Glomerular visceral epithelial cell (primary cell): ENCODE results near the gene LRP4.
"Not testable (repeated sequence)": the region's sequence is repeated elsewhere in the genome, so short reads cannot be mapped to it uniquely, and the experiment has no call there.

Experiments used
- DNase-seq: peaks from one replicate; pipeline ENCODE4 v3.0.0-alpha.2; 2016; ENCODE audit errors: extremely low spot score

The LRP4 gene

GRCh38 chr11:46918083-46918787, at the start of gene LRP4:
Gene LRP4, minus strand, starts transcription at chr11:46918550. Its CDS starts 171 bp downstream, at chr11:46918379.
- DNase-seq, result peak; percentile 58

GRCh38 chr11:46967962-46968361, 49.6 kb upstream of the LRP4 start:
- DNase-seq, result no peak

DNA sequence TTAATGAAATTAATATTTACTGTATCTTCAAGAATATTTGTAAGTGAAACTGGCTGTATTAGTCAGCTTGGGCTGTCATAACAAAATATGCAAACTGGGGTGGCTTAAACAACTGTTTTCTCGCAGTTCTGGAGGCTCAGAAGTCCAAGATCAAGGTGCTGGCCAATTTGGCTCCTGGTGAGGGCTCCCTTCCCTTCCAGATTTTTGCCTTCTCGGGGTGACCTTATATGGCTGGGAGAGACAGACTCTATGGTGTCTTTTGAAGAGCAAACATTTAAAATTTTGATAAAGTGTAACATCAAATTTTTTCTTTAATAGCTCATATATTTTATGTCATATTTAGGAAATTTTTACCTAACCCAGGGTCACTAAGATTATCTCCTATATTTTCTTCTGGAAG, 48.4 kb upstream of the LRP4 start:
- no peak for DNase-seq

DNA sequence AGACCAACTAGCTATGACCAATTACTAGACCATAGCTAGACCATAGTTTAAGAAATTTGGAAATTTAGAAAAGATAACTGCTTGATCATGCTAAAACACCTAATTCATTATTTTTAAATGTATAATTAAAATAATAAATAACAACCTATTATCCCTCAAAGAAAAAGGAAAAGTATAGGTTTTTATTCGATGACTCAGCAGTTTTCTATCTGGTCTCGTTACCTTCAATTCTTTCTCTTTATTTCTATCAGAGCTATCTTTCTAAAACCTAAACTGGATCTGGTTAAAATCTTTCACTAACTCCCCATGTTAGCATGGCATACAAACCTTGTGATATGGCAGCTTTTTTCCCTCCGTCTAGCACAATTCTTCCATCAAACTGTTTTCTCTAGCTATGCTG, 45.5 kb upstream of the LRP4 start:
- DNase-seq, result no peak

- not testable (repeated sequence) for DNase-seq
Observed at GRCh38 chr11:46961886-46962285, 43.5 kb upstream of the LRP4 start.

DNA sequence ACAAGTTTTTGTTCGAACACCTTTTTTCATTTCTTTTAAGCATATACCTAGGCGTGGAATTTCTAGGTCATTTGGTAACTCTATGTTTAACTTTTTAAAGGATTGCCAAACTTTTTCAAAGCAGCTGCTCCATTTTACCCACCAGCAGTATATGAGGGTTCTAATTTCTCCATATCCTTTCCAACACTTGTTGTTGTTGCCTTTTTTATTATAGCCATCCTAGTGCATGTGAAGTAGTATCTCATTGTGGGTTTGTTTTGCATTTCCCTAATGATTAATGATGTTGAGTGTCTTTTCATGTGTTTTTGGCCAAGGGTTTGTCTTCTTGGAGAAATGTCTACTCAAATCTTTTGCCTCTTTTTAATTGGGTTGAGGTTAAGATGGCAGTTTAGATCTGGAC, 42.7 kb upstream of the LRP4 start:
- no peak for DNase-seq

DNA sequence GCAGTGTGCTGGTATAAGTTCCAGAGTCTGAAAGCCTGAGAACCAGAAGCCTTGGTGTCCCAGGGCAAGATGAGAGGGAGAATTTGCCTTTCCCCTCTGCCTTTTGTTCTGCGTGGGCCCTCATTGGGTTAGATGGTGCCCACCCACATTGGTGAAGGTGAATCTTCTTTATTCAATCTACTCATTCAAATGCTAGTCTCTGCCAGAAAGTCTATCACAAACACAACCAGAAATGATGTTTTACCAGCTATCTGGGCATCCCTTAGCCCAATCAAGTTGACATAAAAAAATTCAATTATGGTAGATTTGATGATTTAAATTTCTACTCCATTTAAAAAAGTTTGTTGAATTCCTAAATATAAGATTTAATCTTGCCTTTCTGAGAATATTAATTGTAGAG, 40.4 kb upstream of the LRP4 start:
- no peak for DNase-seq

DNA sequence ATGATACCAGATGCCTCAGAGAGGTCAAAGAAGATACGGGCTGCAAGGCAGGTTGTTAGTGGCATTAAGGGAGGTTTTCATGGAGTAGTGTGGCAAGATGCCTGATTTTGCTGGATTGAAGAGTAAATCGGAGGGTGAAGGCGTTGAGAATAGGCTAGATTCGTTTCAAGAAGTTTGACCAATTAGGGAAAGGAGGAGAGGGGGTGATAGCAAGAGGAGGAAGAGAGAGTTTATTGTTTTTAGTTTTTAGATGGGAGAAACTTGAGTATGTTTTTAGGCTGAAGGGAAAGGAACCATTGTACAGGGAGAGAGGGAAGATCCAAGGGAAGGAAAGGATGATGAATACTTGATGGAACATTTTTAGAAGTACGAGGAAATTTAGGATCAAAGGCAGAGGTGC, 34.7 kb upstream of the LRP4 start:
- no peak for DNase-seq

GRCh38 chr11:46952553-46952952, 34.2 kb upstream of the LRP4 start:
- no peak for DNase-seq

GRCh38 chr11:46951864-46952263, 33.5 kb upstream of the LRP4 start:
- no peak for DNase-seq

DNA sequence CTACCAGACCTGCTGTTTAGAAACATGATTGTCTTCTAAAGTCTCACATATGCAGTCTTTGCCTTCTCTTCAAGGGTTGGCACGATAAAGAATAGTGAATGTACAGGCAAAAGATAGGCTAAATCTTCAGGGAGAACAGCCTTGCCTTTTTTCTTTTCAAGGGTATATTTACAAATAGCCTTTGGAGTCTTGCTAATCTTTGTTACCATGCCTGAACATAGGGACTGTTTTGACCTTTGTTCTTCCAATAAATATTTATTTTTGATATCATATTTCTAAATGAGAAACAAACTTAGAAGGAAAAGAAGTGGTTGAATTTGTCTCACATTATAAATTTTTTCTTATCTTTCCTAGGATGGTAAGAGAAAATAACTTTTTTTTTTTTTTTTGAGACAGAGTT, 30.9 kb upstream of the LRP4 start:
- DNase-seq, result no peak

DNA sequence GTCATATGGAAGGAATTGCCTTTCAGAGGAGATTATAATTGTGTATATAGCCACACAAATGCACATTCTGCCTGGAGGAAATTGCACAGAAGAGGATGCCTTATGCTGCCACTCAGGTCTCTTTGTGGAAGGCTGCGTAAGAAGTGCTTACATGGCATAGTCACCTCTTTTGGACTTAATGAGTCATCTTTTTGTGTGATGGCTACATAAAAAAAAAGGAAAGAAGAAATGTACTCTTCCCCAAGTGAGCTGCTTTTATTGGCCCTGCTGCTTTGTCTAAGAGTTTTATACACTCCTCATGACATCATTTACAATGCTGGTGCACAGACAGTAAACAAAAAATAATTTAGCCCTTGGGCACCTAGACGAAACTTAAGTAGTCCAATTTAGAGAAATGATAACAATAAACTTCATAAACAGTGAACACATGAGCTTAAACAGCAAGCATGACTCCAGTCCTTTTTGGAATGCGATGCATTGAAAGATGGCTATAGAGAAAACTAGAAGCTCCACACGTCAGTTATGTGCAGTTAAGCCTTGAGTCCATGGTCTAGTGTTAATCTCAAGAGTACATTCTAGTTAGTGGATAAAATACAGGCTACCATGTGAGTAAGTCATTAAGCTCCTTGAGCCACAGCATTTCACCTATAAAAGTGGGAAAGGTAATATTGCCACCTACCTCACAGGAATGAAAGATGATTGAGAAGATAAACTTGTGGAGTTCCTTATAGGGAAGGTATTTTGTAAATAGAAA, 30.2 kb upstream of the LRP4 start:
- DNase-seq, result peak; percentile 41

GRCh38 chr11:46947399-46948077, 29.2 kb upstream of the LRP4 start:
- no peak for DNase-seq

- DNase-seq, result no peak
Observed at GRCh38 chr11:46944356-46945075, 26.2 kb upstream of the LRP4 start.

DNA sequence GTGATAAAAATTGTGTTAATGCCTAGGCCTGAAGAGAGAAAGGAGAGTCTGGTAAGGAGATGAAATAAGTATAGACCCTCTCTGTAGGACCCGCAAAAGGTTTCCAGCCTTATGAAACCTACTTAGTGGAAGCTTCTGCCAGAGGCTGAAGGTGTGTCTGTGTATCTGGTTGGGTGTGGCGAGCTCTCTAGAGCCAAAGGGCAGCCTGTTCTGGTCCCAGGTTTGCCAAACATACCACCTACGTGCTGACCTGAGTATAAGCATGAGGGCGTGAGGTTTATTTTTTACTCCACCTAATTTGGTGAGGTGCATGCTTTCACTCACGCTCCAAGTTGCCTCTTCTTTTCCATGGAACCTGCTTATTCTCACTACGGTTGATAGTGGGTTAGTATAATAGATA, 23.8 kb upstream of the LRP4 start:
- DNase-seq, result no peak

GRCh38 chr11:46936138-46937110, 18.1 kb upstream of the LRP4 start, which contains the start of gene CSTPP1:
Gene CSTPP1, plus strand, starts transcription at chr11:46936761. Its CDS starts 45 bp downstream, at chr11:46936806.
- DNase-seq, result peak; percentile 91

GRCh38 chr11:46930089-46930488, 11.7 kb upstream of the LRP4 start:
- DNase-seq, result peak; percentile 87

DNA sequence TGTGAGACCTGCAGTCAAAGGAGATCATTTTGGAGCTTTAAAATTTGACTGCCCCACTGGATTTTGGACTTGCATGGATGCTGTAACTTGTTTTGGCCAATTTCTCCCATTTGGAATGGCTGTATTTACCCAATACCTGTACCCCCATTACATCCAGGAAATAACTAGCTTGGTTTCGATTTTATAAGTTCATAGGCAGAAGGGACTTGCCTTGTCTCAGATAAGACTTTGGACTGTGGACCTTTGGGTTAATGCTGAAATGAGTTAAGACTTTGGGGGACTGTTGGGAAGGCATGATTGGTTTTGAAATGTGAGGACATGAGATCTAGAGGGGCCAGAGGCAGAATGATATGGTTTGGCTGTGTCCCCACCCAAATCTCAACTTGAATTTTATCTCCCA, 10.4 kb upstream of the LRP4 start:
- not testable (repeated sequence) for DNase-seq

- not testable (repeated sequence) for DNase-seq
Observed at GRCh38 chr11:46927928-46928327, 9.6 kb upstream of the LRP4 start.

- DNase-seq, result peak; percentile 94
Observed at GRCh38 chr11:46920755-46921154, 2.4 kb upstream of the LRP4 start.
